Right lobe of liver (tissue), 6 donors: ENCODE data around the gene KAT2B. TPM values are rescaled to one million over a fixed set of nuclear protein-coding genes. Genes with fewer than 3 reads are reported as not detected.

Experiments used
- ATAC-seq, 4 donors: fragments of 200-7000 bp; cut with Tn5 transposase; one replicate each; pipeline ENCODE4 v1.9.1; 2020; ENCODE audit warnings: mild to moderate bottlenecking in 4 of 4, moderate library complexity in 4 of 4
- DNase-seq, 3 donors: peaks; one replicate each; pipeline ENCODE4 v3.0.0-alpha.2; 2020
- H3K27ac ChIP-seq, 3 donors: fragments of 200-600 bp; one replicate each; pipeline ENCODE4 v1.8.0; 2022
- H3K27me3 ChIP-seq, 2 donors: fragments of 200-600 bp; one replicate each; pipeline ENCODE4 v1.8.0; 2022
- H3K36me3 ChIP-seq, 4 donors: fragments of 200-600 bp; sonication (generic) in 1 of 4; one replicate each; pipeline versions ENCODE4 v1.5.1 to v1.8.0; 2017 to 2022; ENCODE audit warnings: control low read depth in 1 of 4
- H3K4me1 ChIP-seq, 4 donors: fragments of 200-600 bp; sonication (generic) in 1 of 4; one replicate each; pipeline versions ENCODE4 v1.5.1 to v1.8.0; 2017 to 2022; ENCODE audit warnings: control low read depth in 1 of 4
- H3K4me3 ChIP-seq, 3 donors: fragments of 200-600 bp; one replicate each; pipeline ENCODE4 v1.8.0; 2022
- H3K9me3 ChIP-seq, 4 donors: fragments of 200-600 bp; sonication (generic) in 1 of 4; one replicate each; pipeline versions ENCODE4 v1.5.1 to v1.8.0; 2017 to 2022; ENCODE audit warnings: control low read depth in 1 of 4
- CTCF ChIP-seq, 4 donors: fragments of 200-600 bp in 3 of 4; fragments of 450-650 bp in 1 of 4; IDR thresholded peaks; one replicate each; pipeline versions ENCODE4 v1.5.1 to v1.8.0; 2016 to 2022; ENCODE audit warnings: antibody characterized with exemption in 4 of 4, mild to moderate bottlenecking in 2 of 4
- POLR2A ChIP-seq: fragments of 450-650 bp; IDR thresholded peaks from one replicate; pipeline ENCODE4 v1.6.1; 2017; ENCODE audit warnings: antibody characterized with exemption, mild to moderate bottlenecking
- WGBS: methylation state at CpG from one replicate; pipeline ENCODE4 v1.1.6; 2018; ENCODE audit warnings: low coverage, low lambda C conversion rate; ENCODE audit not compliant: insufficient coverage; ENCODE audit errors: missing lambda C conversion rate; 5-methylcytosine and 5-hydroxymethylcytosine counted together
- intact Hi-C, 2 donors: fragments of 100-400 bp; cut with DNase I; formaldehyde crosslinking; loops; one replicate each; pipeline versions ENCODE4 v1.11.2 to v1.14.1; 2022
- total RNA-seq, 6 experiments: library from RNA; depleted of rRNA in 2 of 6; stranded (reverse); fragments of >200 nt in 2 of 6; fragmentation: NEBNext Ultra II Directional in 3 of 6; extraction: Animal tissue kit (Norgen Biotek cat#: 25700) in 3 of 6; gene quantifications; one replicate each; pipeline versions ENCODE4 v1.1.0 to v1.2.4, GENCODE V29; 2016 to 2023
- donor health status: DM: no; HTN: yes; CAD: no.
- donor health status: DM: no; HTN: no; CAD: no.
- donor health status: DM: no; HTN: no; CAD: no.
- donor health status: DM: no; HTN: yes; CAD: no.
- donor health status: DM: no; HTN: yes; CAD: no.

Gene KAT2B
- total RNA-seq, 6 experiments from 2014 or later: 25.6 to 35.7 (median 30.3) TPM

- DNase-seq (no peak), ATAC-seq (no peak)
- TF ChIP-seq POLR2A (no peak), CTCF (IDR thresholded peaks at IDR 0.05) (no peak)
- WGBS: no CpG with 5 or more reads among the region's 4 CpGs
- no peak overlapping the region for H3K27ac ChIP-seq
- intact Hi-C loops: no loop called here
- H3K27me3 ChIP-seq: no peaks in the 10 kb centered on the region
- H3K4me1 ChIP-seq: no peaks in the 10 kb centered on the region
- peaks cover 0 to 13% (median 0%) of the 10 kb centered on the region in 4 donors for H3K36me3 ChIP-seq
- H3K9me3 ChIP-seq: no peaks in the 10 kb centered on the region
- H3K4me3 ChIP-seq: no peak overlapping the region
Observed at GRCh38 chr3:20137647-20138046, 97.4 kb downstream of the KAT2B start.

GRCh38 chr3:20140881-20141280 is 100.6 kb downstream of the KAT2B start:
- H3K4me1 ChIP-seq: no peaks in the 10 kb centered on the region
- no peak overlapping the region for H3K27ac ChIP-seq
- no peaks in the 10 kb centered on the region for H3K27me3 ChIP-seq
- no peaks in the 10 kb centered on the region for H3K9me3 ChIP-seq
- ATAC-seq: no peak
- DNase-seq: no peak
- intact Hi-C loops: no loop called here
- no peak overlapping the region for H3K4me3 ChIP-seq
- H3K36me3 ChIP-seq: peaks cover 0 to 13% (median 0%) of the 10 kb centered on the region in 4 donors
- WGBS: 81% methylated on average over 2 of the region's 2 CpGs
- TF ChIP-seq CTCF (IDR thresholded peaks at IDR 0.05) (no peak), POLR2A (no peak)

GRCh38 chr3:20141316-20141715 is 101.1 kb downstream of the KAT2B start:
- H3K4me3 ChIP-seq: no peak overlapping the region
- DNase-seq (no peak), ATAC-seq (no peak)
- TF ChIP-seq POLR2A (no peak), CTCF (IDR thresholded peaks at IDR 0.05) (no peak)
- H3K36me3 ChIP-seq: peaks cover 0 to 13% (median 0%) of the 10 kb centered on the region in 4 donors
- intact Hi-C loops: no loop called here
- H3K27me3 ChIP-seq: no peaks in the 10 kb centered on the region
- no peaks in the 10 kb centered on the region for H3K4me1 ChIP-seq
- no peak overlapping the region for H3K27ac ChIP-seq
- no peaks in the 10 kb centered on the region for H3K9me3 ChIP-seq
- WGBS: 72% methylated on average over 2 of the region's 2 CpGs

GRCh38 chr3:20141851-20142250 is 101.6 kb downstream of the KAT2B start:
- Histone ChIP-seq H3K27ac (no peak overlapping the region), H3K4me1 (no peaks in the 10 kb centered on the region), H3K9me3 (no peaks in the 10 kb centered on the region), H3K36me3 (peaks cover 0 to 13% (median 0%) of the 10 kb centered on the region in 4 donors), H3K27me3 (no peaks in the 10 kb centered on the region), H3K4me3 (no peak overlapping the region)
- 80% methylated on average over 5 of the region's 7 CpGs for WGBS
- no peak for TF ChIP-seq CTCF (IDR thresholded peaks at IDR 0.05)
- no peak for TF ChIP-seq POLR2A
- no peak for ATAC-seq
- DNase-seq: no peak
- intact Hi-C loops: no loop called here

GRCh38 chr3:20142517-20142916 is 102.3 kb downstream of the KAT2B start:
- H3K4me1 ChIP-seq: no peaks in the 10 kb centered on the region
- no peak for DNase-seq
- no peak overlapping the region for H3K4me3 ChIP-seq
- TF ChIP-seq POLR2A: no peak
- no peak for TF ChIP-seq CTCF (IDR thresholded peaks at IDR 0.05)
- ATAC-seq: no peak
- H3K27ac ChIP-seq: no peak overlapping the region
- intact Hi-C loops: no loop called here
- no peaks in the 10 kb centered on the region for H3K27me3 ChIP-seq
- WGBS: 100% methylated on average over 4 of the region's 4 CpGs
- peaks cover 0 to 13% (median 0%) of the 10 kb centered on the region in 4 donors for H3K36me3 ChIP-seq
- H3K9me3 ChIP-seq: no peaks in the 10 kb centered on the region
